T-helper 1 cell (primary cell): ENCODE results near the gene SGCA.

ENCODE experiments used
- DNase-seq, 5 donors: peaks; one replicate each; pipeline ENCODE4 v3.0.0-alpha.2; 2012 to 2020

SGCA gene

DNA sequence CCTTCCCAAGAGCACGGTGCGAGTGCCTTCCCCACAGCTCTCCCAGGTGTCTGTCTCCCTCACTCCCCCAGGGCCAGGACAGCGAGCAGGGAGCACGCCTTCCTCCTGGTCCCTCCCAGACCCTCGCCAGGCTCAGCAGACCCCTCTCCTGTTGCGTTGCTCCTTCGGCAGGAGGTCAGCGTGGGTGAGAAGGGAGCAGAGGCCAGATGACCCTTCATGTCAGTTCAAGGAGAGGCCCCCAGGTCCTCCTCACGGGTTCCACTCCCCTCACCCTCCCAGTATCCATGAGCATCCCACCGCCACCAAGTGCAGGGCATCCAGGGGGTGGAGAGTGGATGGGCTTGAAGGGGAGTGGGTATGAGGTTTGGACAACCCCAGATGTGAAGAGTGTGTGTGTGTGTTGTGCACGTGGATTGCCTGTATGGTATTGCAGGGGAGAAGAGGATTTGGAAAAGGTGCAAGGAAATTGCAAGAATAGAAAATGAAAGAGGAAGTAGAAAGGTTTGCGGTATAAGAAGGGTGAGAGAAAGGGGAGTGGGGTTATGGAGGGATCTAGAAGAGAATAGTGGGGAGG lies 17.7 kb downstream of the SGCA start:
- no peak for DNase-seq

DNA sequence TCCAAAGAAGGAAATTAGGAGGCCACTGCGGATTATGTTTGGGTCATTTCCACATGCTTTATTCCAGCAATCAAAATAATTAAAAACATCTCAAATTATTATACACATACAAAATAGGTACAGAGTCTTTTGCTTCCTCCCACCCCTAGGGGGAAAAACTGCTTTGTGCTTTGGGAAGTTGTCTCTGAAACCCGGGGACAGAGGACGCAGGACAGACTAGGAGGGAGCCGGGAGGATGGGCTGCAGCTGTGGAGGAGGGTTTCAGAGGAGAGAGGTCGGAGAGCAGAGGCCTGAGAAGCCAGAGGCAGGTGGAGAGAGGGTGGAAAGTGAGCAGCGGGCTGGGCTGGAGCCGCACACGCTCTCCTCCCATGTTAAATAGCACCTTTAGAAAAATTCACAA lies 18.3 kb downstream of the SGCA start:
- no peak for DNase-seq

DNA sequence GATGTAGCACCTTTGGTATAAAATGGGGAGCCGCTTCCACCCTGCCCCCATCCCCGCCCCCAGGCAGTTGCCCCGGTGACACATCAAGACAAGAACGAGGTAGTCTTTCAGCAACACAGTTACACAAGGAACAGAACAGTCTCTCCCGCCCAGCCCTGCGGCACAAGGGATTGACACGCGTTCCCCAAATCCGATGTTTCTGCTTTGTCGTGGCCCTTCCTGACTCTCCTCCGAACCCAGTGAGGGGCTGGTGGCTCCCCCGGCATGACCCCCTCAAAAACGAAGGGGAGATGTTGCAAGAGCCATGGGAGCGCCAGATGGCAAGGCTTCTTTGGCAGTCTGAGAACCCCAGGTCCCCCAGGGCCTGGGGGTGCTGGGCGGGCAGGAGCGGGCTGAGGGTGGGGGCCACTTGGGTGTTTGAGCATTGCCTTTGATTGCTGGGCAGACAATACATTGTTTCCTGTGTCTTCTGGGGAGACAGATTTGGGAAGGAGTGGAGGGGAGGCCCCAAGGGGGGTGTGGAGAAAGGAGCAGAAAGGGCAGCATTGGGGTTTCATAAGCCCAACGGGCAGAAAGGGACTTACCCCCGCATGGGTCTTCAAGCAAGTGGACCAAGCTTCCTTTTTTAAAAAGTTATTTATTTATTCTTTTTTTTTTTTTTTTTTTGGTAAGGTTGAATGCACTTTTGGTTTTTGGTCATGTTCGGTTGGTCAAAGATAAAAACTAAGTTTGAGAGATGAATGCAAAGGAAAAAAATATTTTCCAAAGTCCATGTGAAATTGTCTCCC lies 19.0 kb downstream of the SGCA start:
- no peak for DNase-seq

DNA sequence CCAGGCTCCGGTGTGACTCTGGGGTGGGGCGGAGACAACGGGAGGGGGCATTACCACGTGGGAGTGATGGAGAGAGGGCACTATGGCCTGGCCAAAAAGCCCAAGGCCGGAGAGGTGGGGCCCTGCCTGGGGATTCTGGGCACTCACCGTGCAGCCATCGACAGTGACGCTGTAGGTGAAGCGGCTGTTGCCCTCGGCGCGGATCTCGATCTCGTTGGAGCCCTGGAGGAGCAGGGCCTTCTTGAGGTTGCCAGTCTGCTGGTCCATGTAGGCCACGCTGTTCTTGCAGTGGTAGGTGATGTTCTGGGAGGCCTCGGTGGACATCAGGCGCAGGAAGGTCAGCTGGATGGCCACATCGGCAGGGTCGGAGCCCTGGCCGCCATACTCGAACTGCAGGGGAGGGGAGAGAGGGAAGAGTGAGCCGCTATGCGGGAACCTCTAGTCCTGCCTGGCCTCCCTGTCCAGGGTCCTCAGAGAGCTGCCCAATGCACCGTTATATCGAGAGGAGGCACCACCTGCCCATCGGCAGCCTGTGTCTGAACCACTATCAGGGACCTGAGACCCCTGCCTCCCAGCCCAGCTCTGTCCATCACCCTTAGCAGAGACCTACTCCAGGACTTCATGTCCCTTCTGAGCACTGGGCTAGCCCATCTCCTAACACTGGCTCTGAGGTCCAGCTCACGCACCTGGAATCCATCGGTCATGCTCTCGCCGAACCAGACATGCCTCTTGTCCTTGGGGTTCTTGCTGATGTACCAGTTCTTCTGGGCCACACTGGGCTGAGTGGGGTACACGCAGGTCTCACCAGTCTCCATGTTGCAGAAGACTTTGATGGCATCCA lies 20.0 kb downstream of the SGCA start:
- DNase-seq = no peak

DNA sequence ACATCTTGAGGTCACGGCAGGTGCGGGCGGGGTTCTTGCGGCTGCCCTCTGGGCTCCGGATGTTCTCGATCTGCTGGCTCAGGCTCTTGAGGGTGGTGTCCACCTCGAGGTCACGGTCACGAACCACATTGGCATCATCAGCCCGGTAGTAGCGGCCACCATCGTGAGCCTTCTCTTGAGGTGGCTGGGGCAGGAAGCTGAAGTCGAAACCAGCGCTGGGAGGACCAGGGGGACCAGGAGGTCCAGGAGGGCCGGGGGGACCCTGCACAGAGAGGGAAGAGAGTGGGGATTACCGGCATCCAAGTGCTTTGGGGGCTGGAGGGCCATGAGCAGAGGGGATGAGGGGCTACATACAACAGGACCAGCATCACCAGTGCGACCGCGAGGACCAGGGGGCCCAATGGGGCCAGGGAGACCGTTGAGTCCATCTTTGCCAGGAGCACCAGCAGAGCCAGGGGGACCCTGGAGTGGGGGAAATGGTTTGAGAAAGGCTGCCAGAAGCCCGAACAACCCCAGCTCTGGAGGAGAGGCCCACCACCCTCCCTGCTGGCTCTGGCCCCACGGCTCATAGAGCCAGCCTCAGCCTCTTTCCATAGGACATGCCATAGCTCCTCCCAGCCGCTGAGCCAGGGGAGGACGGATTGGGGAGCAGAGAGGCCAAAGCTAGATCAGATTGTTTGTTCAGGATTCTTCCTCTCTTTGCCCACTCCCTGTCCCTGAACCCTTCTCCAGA lies 21.0 kb downstream of the SGCA start:
- no peak for DNase-seq

DNA sequence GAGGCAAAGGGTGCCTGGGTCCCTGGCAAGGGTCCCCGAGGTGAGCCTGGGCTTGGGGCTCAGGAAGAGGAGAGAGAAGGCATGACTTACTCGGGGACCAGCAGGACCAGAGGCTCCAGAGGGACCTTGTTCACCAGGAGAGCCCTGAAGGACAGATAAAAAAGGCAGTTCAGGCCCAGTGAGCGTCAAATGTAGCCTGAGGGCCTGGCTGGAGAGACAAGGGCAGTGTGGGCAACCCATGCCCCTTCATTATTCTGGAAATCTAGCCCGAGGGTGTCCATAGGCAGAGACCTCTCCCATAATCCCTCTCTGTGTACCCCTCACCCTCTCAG lies 21.6 kb downstream of the SGCA start:
- no peak for DNase-seq

DNA sequence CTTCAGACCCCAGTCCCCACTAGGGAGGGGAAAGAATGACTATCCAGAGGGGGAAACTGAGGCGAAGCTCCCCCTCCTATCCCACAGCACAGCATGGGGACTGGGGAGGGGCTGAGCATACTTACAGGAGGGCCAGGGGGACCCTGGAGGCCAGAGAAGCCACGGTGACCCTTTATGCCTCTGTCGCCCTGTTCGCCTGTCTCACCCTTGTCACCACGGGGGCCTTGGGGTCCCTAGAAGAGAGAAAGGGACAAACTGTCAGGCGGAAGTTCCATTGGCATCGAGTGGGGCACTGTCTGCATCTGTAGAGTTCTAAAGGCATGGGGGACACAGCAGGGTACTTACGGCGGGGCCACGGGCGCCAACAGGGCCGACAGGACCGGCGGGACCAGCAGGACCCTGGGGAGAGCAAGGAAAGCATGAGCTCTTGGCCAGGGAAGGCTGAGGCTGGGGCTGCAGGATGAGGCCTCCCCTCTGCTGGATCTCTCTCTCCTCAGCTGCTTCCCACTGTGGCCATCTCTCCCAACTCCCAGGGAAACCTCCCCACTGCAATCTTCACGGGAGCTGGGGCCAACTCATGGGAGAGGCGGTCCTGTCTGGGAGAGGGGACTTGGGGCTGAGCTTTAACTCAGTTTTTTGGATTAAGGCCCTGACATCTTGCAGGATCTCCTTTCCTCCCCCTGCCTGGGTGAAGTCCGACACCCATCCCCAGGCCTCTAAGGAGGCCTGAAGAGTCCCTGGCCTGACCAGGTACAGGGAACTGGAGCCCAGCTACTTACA lies 22.1 kb downstream of the SGCA start:
- no peak for DNase-seq

DNA sequence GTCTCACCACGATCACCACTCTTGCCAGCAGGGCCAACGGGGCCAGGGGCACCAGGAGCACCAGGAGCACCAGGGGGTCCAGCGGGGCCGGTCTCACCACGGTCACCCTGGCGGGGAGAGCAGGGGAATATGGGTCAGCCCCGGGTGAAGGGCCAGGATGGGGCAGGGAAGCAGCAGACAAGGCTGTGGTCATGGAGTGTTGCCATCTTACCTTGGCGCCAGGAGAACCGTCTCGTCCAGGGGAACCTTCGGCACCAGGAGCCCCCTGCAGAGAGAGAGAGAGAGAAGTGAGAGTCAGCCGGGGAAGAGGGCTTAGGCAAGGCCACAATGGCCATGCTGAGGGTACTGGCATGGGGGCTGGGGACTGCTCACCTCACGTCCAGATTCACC lies 22.7 kb downstream of the SGCA start:
- no peak for DNase-seq

DNA sequence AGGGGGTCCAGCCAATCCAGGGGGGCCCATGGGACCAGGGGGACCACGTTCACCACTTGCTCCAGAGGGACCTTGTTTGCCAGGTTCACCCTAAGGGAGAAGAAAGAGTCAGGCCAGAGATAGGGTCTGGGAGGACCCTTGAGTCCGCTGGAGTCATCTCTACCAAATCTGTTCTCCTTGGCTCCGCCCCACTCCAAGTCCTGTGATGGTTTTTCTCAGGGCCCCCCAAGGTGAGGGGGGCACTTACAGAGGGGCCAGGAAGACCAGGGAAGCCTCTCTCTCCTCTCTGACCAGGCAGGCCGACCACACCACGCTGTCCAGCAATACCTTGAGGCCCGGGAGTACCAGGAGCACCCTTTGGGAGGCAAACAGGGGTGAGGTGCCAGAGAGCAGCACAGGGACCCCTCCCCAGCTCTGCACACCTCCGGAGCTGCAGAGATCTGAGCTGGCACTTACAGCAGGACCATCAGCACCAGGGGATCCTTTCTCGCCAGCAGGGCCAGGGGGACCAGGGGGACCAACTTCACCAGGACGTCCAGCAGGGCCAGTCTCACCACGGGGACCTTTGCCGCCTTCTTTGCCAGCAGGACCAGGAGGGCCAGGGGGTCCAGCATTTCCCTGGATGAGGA lies 23.2 kb downstream of the SGCA start:
- DNase-seq = no peak

DNA sequence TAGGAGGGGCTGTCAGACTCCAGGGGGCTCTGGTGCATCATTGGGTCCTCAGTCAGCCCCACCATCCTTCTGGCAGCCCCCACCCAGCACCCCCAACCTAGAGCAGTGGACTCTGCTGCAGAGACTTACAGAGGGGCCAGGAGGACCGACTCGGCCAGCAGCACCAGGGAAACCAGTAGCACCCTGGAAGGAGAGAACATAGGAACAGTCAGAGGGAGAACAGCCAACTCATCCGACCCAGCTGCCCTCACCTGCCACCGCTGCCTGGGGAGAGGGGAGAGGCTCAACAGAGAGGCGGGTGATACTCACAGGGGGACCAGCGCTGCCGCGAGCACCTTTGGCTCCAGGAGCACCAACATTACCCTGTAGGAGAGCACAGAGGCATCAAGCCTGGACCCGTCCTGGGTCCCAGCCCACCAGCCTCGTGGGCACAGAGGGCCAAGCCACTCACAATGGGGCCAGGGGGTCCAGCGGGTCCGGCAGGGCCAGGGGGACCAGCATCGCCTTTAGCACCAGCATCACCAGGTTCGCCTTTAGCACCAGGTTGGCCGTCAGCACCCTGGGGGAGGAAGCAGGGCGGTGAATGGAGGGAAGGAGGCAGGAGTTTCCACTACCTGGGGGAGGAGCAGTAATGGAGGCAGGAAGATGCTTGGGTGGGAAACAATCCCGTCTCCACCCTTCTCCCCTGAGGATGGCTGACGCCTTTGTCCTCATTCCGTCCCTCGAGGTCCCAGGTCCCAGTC lies 23.9 kb downstream of the SGCA start:
- no peak for DNase-seq

DNA sequence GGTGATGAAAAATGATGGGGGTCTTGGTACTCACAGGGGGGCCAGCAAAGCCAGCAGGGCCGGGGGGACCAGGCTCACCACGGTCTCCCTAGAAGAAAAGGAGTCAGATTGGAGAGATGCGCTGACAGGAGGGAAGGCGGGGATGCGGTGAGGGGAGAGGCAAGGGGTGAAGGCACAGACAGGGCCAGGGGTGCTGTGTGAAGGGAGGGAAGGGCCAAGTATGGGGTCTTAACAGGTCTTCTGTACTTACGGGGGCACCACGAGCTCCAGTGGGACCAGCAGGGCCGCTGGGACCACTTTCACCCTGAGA lies 24.4 kb downstream of the SGCA start:
- no peak for DNase-seq

DNA sequence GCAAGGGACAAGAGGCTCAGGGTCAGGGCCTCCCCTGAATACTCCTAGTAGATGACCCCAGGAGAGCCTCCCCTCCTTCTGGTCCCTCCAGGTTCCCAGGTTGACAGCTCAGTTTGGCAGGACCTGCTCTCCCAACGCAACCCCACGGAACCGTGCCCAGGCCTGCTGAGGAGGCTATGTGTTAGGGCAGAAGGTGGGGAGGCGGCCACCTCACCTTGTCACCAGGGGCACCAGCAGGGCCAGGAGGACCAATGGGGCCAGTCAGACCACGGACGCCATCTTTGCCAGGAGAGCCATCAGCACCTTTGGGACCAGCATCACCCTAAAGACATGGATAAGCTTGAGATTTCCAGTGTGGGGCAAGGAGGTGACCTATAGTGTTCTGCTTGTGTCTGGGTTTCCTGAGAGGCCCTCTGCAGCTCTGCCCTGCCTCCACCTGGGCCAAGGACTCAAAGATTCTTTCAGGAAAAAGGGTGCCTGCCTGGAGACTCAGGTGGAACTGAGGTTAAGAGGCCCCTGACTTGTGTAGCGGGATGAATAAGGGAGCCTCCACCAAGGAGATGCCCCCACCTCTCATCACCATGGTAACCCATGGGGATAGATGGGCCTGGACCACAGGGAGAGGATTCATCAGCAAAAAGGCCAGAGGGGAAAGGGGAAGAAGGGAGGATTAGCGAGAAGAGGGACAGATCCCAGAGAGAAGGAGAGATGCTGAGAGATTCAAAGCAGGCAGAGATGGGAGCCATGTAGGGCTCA lies 25.0 kb downstream of the SGCA start:
- DNase-seq = no peak

DNA sequence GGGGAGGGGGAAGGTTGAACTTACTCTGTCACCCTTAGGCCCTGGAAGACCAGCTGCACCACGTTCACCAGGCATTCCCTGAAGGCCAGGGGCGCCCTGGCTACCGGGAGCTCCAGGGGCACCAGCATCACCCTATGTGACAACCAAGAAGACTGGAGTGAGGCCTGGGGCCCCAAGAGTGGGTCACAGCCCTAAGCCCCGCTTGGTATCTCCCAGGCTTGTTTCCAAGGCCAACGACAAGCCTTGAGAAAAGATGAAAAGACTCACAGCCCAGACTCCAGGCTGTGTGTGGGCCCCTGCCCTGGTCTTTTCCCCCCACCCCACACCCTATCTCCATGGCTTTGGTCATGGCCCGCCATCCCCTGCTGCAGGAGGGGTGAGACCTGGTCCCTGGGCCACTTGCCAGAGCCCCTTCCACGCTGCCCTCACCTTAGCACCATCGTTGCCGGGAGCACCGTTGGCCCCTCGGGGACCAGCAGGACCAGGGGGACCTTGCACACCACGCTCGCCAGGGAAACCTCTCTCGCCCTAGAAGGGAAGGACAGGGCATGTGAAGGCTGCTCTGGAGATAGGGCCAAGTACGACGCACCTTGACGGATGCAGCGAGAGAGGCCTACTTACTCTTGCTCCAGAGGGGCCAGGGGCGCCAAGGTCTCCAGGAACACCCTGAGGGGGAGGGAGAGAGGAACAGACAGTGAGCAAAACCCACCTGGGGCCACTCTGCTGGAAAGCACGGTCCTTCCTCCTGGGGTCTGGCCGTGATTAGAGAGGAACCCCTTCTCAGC lies 25.7 kb downstream of the SGCA start:
- no peak for DNase-seq

DNA sequence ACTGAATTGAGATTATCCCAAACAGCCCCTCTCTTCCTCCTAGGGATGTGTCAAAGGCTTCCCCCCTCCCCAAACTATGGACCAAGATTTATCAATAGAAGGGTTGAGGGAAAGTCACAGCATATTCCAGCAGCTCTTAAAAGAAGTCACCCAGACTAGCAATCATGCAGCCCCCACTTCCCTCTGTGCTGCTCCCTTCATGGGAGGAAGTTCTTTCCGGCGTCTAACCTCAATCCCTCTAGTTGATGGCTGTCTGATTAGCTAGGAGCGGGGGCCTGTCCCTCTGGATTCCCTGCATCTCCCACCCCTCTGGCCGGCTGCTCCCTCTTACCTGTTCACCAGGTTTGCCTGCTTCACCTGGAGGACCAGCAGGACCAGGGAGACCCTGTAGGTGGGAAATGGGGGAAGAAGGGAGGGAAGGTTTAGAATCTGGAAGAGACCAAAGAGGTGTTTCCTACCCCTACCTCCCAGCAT lies 26.4 kb downstream of the SGCA start:
- no peak for DNase-seq

DNA sequence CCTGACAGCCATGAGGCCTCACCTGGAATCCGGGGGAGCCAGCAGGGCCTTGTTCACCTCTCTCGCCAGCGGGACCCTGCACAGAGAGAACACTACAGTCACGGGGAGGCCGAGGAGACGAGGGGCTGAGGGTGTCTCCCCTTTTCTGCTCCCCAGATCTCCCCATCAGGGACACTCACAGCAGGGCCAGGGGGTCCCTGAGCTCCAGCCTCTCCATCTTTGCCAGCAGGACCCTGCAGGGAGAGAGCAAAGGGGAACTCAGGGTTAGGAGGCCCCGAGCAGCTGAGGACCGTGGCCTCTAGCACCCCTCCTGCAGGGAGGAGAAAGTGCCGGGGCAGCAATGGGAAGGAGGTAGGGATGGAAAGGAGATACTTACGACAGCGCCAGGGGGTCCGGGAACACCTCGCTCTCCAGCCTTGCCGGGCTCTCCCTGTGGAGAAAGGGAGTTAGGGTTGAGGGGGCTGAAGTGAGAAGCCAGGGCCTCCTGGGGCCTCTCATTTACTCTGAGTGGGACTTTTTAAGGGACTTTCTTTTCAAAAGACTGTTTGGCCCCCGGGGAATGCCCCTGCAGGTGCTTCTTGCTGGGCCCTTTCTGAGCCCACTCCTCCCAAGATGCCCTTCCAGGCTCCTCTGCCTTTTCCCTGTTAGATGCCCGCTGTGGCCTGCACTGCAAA lies 26.9 kb downstream of the SGCA start:
- no peak for DNase-seq

DNA sequence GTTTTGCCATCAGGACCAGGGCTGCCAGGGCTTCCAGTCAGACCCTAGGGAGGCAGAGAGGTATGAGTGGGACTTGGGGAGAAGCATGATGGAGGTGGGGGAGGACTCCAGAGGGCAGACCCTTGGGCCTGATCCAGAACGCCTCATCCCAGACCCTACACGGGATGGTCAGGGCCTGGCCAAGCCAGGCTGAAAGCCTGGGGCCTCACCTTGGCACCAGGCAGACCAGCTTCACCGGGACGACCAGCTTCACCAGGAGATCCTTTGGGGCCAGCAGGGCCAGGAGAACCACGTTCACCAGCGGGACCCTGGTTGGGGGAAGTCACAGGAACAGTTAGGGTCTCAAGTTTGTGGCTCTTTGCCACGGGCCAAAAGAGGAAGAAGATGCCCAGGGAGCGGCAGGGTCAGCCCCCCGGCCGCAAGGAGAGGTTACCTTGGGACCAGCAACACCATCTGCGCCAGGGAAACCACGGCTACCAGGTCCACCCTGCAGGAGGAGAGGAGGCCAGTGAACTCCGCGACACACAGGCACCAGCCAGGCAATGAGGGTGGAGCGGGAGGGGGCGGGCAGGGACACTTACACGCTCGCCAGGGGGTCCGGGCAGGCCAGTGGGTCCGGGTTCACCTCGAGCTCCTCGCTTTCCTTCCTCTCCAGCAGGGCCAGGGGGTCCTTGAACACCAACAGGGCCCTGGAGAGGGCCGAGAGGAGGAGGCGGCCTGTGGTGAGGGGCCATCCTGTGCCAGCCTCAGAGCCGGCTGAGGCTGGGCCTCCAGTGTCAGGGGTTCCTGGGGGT lies 28.5 kb downstream of the SGCA start:
- DNase-seq = no peak

DNA sequence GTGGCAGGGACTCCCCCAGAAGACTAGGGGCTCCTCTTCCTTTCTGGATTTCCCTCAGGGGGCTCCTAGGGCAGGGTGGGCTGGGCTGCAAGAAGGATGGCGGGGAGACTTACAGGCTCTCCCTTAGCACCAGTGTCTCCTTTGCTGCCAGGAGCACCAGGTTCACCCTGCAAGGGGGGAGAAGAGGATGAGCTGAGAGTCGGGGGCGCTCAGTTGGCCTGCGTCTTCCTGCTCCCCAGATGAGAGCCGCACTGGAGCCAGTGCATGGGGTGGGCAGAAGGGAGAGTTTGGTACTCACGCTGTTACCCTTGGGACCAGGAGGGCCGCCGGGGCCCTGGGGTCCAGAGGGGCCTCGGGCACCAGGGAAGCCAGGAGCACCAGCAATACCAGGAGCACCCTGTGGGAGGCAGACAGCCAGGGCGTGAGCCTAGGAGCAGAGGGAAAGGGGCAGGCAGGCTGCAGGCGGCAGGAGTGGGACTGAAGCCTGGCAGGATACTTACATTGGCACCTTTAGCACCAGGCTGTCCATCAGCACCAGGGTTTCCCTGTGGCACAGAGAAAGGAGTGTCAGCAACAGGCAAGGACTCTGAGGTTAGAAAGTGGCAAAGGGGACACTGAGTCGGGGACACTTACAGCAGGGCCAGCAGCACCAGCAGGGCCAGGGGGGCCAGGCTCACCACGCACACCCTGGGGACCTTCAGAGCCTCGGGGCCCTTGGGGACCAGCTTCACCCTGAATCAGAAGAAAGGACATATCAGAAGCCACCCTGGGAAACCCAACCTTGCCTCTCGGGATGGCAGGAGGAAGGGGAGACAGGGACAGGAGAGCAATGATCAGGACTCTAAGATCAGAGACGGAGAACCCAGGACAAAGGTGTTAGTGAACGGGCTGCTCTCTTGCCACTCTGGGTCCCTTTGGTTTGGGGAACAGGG lies 29.4 kb downstream of the SGCA start:
- DNase-seq = no peak
